AG08395 (cell line): Measurements from ENCODE around the gene SPON2.

ENCODE experiments used
- DNase-seq: peaks from one replicate; pipeline ENCODE4 v3.0.0; 2012; ENCODE audit warnings: mixed read lengths, low spot score

The SPON2 gene

GRCh38 chr4:1172228-1172851, at the start of gene SPON2:
TSS of gene SPON2 (minus strand) at chr4:1172583.
- peak; percentile 56 for DNase-seq

GRCh38 chr4:1221155-1221870, 48.9 kb upstream of the SPON2 start:
- no peak for DNase-seq

- no peak for DNase-seq
Observed at GRCh38 chr4:1220566-1220965, 48.2 kb upstream of the SPON2 start.

DNA sequence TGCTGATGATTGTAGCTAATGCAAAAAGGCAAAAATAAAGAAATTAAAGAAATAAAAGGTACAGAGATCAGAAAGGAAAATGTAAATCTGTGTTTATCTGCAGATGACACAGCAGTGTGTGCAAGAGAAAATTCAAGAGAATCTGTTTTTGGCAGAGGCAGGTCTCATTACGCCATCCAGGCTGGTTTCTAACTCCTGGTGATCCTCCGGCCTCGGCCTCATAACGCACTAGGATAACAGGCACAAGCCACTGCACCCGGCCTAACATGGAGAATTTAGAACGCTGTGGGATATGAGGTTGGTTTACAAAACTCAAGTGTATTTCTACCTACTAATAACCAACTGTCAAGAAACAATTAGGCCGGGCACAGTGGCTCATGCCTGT, 47.2 kb upstream of the SPON2 start:
- no peak for DNase-seq

GRCh38 chr4:1218634-1219565, 46.5 kb upstream of the SPON2 start:
- DNase-seq: no peak

- no peak for DNase-seq
Observed at GRCh38 chr4:1217366-1217765, 45.0 kb upstream of the SPON2 start.

- DNase-seq: no peak
Observed at GRCh38 chr4:1216869-1217294, 44.5 kb upstream of the SPON2 start.

GRCh38 chr4:1216076-1216614, 43.8 kb upstream of the SPON2 start:
- DNase-seq: no peak

GRCh38 chr4:1215141-1216075, 43.0 kb upstream of the SPON2 start:
- DNase-seq: no peak

GRCh38 chr4:1214101-1215095, 42.0 kb upstream of the SPON2 start:
- no peak for DNase-seq

- DNase-seq: no peak
Observed at GRCh38 chr4:1213336-1213995, 41.1 kb upstream of the SPON2 start.

GRCh38 chr4:1212546-1213335, 40.4 kb upstream of the SPON2 start:
- DNase-seq: no peak

DNA sequence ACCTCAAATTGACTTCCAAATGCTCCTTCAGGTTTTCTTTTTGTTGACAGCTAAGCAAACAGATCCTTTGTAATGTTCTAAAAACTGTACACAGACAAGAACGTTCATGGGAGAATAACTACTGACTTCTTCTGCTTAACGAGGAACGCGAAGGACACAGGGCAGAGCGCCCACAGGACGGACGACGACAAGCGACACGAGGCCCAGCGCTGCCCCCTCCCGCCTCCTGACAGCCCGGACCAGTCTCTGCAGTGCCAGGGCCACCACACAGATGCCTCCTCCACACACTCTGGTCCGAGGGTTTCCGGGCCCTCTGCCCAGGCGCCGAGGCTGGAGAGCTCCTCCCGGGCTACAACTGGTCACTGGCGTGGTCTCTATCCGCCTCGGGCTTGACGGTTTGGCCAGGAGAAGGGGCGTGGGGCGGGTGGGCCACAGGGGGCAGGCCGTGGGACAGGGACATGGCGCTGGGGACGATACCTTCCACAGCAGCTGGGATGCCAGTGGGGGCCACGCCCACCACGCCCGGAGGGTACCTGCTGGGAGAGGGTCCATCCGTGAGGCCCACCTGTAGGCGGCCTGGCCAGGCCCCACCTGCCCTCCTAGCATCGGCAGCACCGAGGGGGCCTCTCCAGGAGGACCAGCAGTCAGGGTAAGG, 39.6 kb upstream of the SPON2 start:
- DNase-seq: peak; percentile 29

GRCh38 chr4:1211371-1211770, 39.0 kb upstream of the SPON2 start:
- DNase-seq: no peak

DNA sequence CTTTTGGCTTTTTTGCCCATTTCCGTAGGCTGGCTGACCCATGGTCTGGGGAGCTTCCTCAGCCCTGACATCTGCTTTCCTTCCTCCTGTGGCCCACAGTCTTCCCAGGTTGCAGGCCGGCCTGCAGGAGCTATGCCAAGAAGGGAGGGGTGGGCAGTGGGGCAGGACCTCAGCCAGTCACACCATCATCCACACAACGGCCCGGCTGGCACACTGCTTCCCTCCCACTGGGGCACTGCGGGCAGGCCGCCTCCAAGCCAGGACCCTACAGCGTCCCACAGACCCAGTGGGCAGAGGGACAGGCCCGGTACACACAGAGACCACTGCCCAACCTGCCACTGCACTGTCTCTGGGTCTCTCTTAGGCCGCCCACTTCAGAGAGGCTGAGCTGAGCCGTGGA, 38.6 kb upstream of the SPON2 start:
- DNase-seq: no peak

GRCh38 chr4:1210241-1210841, 38.0 kb upstream of the SPON2 start:
- DNase-seq: no peak

DNA sequence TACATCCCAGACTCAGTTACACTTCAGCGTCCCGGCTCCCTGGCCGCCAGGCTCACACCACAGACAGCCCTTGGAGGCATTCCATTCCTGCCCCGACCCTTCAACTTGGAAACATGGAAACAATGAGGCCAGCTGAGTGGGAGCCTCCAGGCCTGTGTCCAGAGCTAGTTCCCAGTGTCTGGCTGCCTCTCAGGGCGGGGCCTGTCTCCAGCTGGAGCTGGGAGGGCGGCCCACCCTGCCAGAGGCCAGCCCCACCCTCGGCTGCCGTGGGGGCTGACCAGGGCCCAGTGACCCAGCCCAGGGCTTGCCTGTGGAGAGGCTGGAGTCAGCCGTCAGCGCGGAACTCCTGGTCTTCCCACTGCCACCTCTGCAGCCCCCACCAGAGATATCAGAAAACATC, 37.4 kb upstream of the SPON2 start:
- peak; percentile 92 for DNase-seq
